Stomach smooth muscle (tissue), 2 donors: ENCODE results near the gene RALGDS.

Source experiments
- H3K27ac ChIP-seq: one replicate; pipeline ENCODE4 v1.7.0; 2013; ENCODE audit warnings: mild to moderate bottlenecking, low read length, inconsistent platforms
- H3K27me3 ChIP-seq, 2 donors: one replicate each; pipeline ENCODE4 v1.7.0; 2013; ENCODE audit warnings: low read length in 2 of 2; ENCODE audit not compliant: insufficient read depth in 2 of 2, control insufficient read depth in 1 of 2
- H3K36me3 ChIP-seq, 2 donors: one replicate each; pipeline ENCODE4 v1.7.0; 2013; ENCODE audit warnings: low read length in 2 of 2; ENCODE audit not compliant: control insufficient read depth in 2 of 2, insufficient read depth in 2 of 2
- H3K4me1 ChIP-seq: one replicate; pipeline ENCODE4 v1.7.0; 2013; ENCODE audit warnings: low read length; ENCODE audit not compliant: control insufficient read depth, insufficient read depth
- H3K4me3 ChIP-seq, 2 donors: one replicate each; pipeline ENCODE4 v1.7.0; 2013; ENCODE audit warnings: low read length in 2 of 2
- H3K9ac ChIP-seq, 2 donors: one replicate each; pipeline ENCODE4 v1.7.0; 2013; ENCODE audit warnings: low read length in 2 of 2, mild to moderate bottlenecking in 1 of 2
- H3K9me3 ChIP-seq, 2 donors: one replicate each; pipeline ENCODE4 v1.7.0; 2013; ENCODE audit warnings: low read length in 2 of 2; ENCODE audit not compliant: control insufficient read depth in 2 of 2
- donor health status: healthy.
- donor health status: Pancreatic carcinoma.

The RALGDS gene

DNA sequence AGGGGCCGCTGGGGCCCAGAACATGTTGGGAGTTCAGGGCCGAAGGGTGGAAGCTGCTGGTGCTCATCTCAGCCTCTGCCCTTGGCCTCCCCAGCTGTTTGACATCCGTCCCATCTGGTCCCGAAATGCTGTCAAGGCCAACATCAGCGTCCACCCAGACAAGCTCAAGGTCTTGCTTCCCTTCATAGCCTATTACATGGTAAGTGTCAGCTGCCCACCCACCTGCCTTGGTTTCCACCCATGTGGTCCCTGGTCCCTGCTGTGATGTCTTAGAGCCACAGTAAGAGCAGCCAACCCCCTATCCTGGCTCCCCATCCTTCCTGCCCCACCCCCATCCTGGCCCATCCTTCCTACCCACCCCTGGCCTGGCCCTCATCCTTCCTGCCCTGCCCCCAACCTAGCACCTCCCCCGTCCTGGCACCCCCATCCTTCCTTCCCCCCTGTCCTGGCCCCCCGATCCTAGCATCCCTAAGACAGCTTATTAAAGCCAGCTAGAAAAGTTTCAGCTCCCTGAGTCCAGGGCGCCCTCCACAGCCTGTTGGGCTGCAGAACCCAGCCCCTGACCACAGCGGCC, 69.0 kb downstream of the RALGDS start:
- no peak overlapping the region for H3K4me3 ChIP-seq
- H3K9me3 ChIP-seq = no peaks in the 10 kb centered on the region
- no peaks in the 10 kb centered on the region for H3K27me3 ChIP-seq
- no peak overlapping the region for H3K9ac ChIP-seq
- peaks cover 2% of the 10 kb centered on the region for H3K4me1 ChIP-seq
- H3K36me3 ChIP-seq = peaks cover 46 to 62% of the 10 kb centered on the region in 2 donors
- H3K27ac ChIP-seq = no peak overlapping the region

DNA sequence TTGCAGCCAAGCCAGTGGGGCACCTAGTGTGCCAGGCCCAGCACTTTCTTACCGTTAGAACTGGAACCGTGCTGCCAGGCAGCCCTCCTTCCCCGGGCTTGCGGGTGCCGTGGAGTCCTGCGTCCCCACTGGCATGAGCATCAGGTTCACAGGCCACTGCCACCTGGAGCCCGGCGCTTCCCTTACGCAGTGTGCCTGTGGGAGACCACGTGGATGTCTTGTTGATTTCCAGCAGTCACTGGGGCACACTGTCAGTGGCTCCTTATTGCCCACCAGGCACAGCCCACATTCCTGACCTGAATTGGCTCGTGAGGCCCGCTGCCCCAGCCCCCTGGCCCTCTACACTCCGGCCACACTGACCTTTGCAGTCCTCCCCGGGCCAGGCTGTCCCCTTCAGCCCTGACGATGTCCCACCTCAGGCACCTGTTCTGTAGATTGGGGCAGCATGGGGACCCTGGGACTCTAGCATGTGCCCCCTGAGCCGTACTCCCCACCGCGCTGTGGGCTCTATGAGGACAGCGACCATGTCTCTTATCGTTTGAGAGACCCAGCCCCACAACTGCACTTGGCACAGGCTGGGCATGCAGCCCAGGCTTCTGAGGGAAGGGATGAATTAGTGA, 69.6 kb downstream of the RALGDS start:
- Histone ChIP-seq H3K4me3 (no peak overlapping the region), H3K9ac (no peak overlapping the region), H3K4me1 (peaks cover 2% of the 10 kb centered on the region), H3K27ac (no peak overlapping the region), H3K9me3 (no peaks in the 10 kb centered on the region), H3K27me3 (no peaks in the 10 kb centered on the region), H3K36me3 (peaks cover 48 to 64% of the 10 kb centered on the region in 2 donors)

DNA sequence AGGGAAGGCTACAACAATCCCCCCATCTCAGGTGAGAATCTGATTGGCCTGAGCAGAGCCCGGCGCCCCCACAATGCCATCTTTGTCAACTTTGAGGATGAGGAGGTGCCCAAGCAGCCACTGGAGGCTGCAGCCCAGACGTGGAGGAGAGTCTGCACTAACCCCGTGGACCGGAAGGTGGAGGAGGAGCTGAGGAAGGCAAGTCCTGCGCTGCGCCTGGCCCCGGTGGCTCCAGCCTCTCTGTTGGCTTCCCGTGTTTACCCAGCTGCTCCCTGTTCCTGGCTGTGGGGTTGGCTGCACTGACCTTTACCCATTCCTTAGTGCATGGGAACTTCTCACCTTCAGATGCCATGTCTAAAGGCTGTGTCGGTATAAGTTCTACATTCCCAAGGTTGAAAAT, 70.3 kb downstream of the RALGDS start:
- no peak overlapping the region for H3K9ac ChIP-seq
- H3K36me3 ChIP-seq = peaks cover 48 to 60% of the 10 kb centered on the region in 2 donors
- H3K9me3 ChIP-seq = no peaks in the 10 kb centered on the region
- H3K27ac ChIP-seq = no peak overlapping the region
- H3K27me3 ChIP-seq = no peaks in the 10 kb centered on the region
- peaks cover 2% of the 10 kb centered on the region for H3K4me1 ChIP-seq
- H3K4me3 ChIP-seq = no peak overlapping the region

DNA sequence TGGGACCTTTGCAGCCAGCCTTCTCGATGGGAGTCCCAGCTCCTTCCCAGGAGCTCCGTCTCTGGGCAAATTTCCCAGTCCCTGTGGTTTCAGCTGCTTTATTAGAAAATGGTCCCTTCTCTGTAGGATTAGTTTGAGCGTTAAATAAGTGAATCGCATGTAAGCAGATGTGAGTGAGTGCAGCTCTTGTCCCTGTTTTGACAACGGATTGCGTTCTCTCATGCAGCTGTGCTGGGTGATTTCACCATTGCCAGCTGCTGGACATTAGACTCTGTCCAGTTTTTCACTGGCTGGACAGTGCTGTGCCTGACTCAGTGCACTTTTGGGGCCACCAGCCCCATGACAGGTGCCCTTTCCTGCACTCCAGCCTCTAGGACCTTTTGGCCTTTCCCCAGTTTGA, 70.9 kb downstream of the RALGDS start:
- no peaks in the 10 kb centered on the region for H3K27me3 ChIP-seq
- peaks cover 53 to 62% of the 10 kb centered on the region in 2 donors for H3K36me3 ChIP-seq
- no peak overlapping the region for H3K9ac ChIP-seq
- H3K4me3 ChIP-seq = no peak overlapping the region
- no peak overlapping the region for H3K27ac ChIP-seq
- peaks cover 2% of the 10 kb centered on the region for H3K4me1 ChIP-seq
- no peaks in the 10 kb centered on the region for H3K9me3 ChIP-seq

DNA sequence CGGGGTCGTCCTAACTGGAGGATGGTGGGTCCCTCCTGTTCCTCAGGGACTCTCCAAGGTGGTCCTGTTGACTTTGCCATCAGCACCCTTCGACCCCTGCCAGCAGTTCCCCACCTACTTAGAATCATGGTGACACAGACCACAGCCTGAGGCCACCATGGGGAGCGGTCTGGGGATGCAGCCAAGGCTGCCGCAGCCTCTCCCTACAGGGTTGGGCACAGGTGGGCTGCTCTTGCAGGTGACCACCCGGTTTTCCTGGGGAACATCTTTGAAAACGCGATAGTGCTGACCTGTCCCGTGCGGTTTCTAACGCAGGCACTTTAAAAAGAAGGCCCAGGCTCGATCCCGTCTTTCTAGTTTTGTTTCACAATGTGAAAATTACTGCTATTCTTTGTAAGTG, 72.0 kb downstream of the RALGDS start:
- H3K27ac ChIP-seq = no peak overlapping the region
- H3K4me3 ChIP-seq = no peak overlapping the region
- no peaks in the 10 kb centered on the region for H3K4me1 ChIP-seq
- H3K9me3 ChIP-seq = no peaks in the 10 kb centered on the region
- peaks cover 53 to 62% of the 10 kb centered on the region in 2 donors for H3K36me3 ChIP-seq
- H3K9ac ChIP-seq = no peak overlapping the region
- no peaks in the 10 kb centered on the region for H3K27me3 ChIP-seq

DNA sequence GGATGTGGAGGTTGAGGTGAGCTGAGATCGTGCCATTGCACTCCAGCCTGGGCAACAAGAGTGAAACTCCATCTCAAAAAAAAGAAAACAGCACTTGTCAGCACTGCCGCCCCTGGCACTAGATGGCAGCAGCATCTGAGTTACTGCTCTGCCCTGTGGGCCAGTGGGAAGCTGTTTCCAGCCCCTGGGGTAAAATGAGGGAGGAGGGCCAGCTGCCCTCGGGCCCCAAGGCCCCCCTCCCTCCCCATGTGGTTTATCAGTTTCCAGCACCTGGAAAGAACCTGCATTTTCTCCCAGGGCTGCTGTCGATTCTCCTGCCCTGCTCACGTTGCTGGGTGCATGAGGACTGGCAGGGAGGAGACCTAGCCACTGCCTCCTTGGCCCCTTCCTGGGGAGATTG, 72.4 kb downstream of the RALGDS start:
- H3K9ac ChIP-seq = no peak overlapping the region
- H3K9me3 ChIP-seq = no peaks in the 10 kb centered on the region
- H3K27ac ChIP-seq = no peak overlapping the region
- H3K4me1 ChIP-seq = no peaks in the 10 kb centered on the region
- no peaks in the 10 kb centered on the region for H3K27me3 ChIP-seq
- H3K36me3 ChIP-seq = peaks cover 52 to 62% of the 10 kb centered on the region in 2 donors
- no peak overlapping the region for H3K4me3 ChIP-seq
